Measurements from ENCODE around the gene OTUD5. TPM values are rescaled to one million over a fixed set of nuclear protein-coding genes. Genes with fewer than 3 reads are reported as not detected.

OTUD5 gene
- total RNA-seq, 3 donors from 2014 or later (not counting 1 experiment from before 2014, with no cell fraction given), result 92.2 to 106 (median 92.5) TPM

DNA sequence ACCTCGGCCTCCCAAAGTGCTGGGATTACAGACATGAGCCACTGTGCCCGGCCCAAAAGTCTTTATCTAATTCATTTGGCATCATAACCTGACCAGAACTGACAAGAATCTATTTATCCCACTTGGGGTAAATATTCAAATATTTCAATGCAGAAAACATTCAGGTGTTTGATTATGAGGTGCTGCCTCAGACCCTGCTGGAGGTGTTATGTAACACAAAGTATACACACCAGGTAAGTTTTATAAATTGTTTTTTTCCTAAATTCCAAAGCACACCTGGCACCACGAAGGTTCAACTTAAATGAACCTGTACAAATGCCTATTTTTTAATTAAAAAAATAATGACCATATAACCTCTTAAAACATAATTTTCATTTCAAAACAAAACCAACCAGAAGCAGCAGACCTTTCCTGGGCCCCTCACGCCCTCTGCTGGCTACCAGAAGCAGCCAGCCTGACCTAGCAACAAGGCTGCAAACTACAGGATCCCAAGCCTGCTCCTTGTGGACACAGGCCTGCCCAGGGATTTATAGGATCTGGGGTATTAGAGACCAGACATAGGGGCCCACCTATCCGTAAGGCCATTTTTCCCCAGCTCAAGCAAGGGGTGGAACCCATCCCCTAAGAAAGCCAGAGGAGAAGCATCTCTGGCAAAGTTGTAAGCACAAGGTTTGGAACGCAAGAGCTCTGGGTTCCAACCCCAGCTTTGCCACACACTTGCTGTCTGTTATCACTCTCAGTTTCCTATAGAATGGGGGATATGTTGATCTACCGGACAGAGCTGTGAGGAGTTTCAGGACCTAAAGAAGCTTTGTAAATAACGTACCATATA lies 11.7 kb downstream of the OTUD5 start:
- 55% methylated on average over 6 of the region's 8 CpGs for WGBS (ENCODE audit: insufficient coverage)
- no peaks in the 10 kb centered on the region for H3K9me3 ChIP-seq (ENCODE audit: control insufficient read depth, insufficient read depth, low read length)
- no peak overlapping the region for H3K4me3 ChIP-seq (ENCODE audit: low read length)
- peak; percentile 36 to 75 for DNase-seq
- Mint-ChIP-seq H3K27me3 (ENCODE audit: low read depth in 2 of 2) (peaks cover 0 to 6% of the 10 kb centered on the region in 2 donors), H3K36me3 (no peaks in the 10 kb centered on the region), H3K4me1 (peaks cover 29 to 42% of the 10 kb centered on the region in 2 donors), H3K27ac (peak overlapping the region; percentile 40 to 72), H3K9me3 (no peaks in the 10 kb centered on the region), H3K4me3 (no peak overlapping the region)
- intact Hi-C loops (cut with micrococcal nuclease), result loop anchor here (2.0 kb wide), 1 partner anchor 297 kb away; no protein-coding TSS in a partner anchor
- H3K27ac ChIP-seq (ENCODE audit: low read length), result no peak overlapping the region
- peak; percentile 59 to 72 (median 70) for ATAC-seq
- peaks cover 38% of the 10 kb centered on the region for H3K4me1 ChIP-seq (ENCODE audit: control insufficient read depth, insufficient read depth, low read length)
- TF ChIP-seq, protein P1, sequence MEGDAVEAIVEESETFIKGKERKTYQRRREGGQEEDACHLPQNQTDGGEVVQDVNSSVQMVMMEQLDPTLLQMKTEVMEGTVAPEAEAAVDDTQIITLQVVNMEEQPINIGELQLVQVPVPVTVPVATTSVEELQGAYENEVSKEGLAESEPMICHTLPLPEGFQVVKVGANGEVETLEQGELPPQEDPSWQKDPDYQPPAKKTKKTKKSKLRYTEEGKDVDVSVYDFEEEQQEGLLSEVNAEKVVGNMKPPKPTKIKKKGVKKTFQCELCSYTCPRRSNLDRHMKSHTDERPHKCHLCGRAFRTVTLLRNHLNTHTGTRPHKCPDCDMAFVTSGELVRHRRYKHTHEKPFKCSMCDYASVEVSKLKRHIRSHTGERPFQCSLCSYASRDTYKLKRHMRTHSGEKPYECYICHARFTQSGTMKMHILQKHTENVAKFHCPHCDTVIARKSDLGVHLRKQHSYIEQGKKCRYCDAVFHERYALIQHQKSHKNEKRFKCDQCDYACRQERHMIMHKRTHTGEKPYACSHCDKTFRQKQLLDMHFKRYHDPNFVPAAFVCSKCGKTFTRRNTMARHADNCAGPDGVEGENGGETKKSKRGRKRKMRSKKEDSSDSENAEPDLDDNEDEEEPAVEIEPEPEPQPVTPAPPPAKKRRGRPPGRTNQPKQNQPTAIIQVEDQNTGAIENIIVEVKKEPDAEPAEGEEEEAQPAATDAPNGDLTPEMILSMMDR (IDR thresholded peaks at IDR 0.05), result peak; percentile 71
- peaks cover 4% of the 10 kb centered on the region for H3K36me3 ChIP-seq (ENCODE audit: control insufficient read depth, insufficient read depth, low read length)
- no peaks in the 10 kb centered on the region for H3K27me3 ChIP-seq (ENCODE audit: control insufficient read depth, insufficient read depth, low read length)

DNA sequence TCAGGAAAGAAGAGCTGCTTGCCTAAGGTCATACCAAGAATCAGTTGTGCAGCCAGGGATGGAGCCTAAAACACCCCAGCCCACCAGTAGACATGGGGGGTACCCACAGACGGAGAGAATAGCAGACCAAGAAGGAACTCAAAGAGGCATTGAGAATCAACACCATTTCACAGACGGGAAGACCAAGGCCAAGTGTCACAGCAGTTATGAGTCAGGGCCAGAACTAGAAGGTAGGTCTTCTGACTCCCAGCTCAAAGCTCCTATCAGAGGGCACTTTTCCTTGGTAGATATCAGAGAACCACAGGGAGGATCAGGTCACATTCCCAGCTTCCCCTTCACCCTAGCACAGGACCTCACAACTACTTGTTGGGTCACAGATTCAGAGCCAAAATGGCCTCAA lies 14.5 kb downstream of the OTUD5 start:
- ATAC-seq (no peak), DNase-seq (no peak)
- TF ChIP-seq, protein P1 (IDR thresholded peaks at IDR 0.05), result no peak
- peaks cover 4% of the 10 kb centered on the region for H3K36me3 ChIP-seq (ENCODE audit: control insufficient read depth, insufficient read depth, low read length)
- Mint-ChIP-seq H3K36me3 (no peaks in the 10 kb centered on the region), H3K4me3 (no peak overlapping the region), H3K9me3 (no peaks in the 10 kb centered on the region), H3K4me1 (peaks cover 55 to 63% of the 10 kb centered on the region in 2 donors), H3K27ac (peak overlapping the region; percentile 82 to 87), H3K27me3 (ENCODE audit: low read depth in 2 of 2) (peaks cover 0 to 6% of the 10 kb centered on the region in 2 donors)
- WGBS (ENCODE audit: insufficient coverage), result 22% methylated on average over 2 of the region's 2 CpGs
- no peaks in the 10 kb centered on the region for H3K27me3 ChIP-seq (ENCODE audit: control insufficient read depth, insufficient read depth, low read length)
- H3K4me1 ChIP-seq (ENCODE audit: control insufficient read depth, insufficient read depth, low read length), result peaks cover 60% of the 10 kb centered on the region
- no peak overlapping the region for H3K4me3 ChIP-seq (ENCODE audit: low read length)
- no peaks in the 10 kb centered on the region for H3K9me3 ChIP-seq (ENCODE audit: control insufficient read depth, insufficient read depth, low read length)
- peak overlapping the region; percentile 15 for H3K27ac ChIP-seq (ENCODE audit: low read length)
- intact Hi-C loops (cut with micrococcal nuclease), result no loop called here

DNA sequence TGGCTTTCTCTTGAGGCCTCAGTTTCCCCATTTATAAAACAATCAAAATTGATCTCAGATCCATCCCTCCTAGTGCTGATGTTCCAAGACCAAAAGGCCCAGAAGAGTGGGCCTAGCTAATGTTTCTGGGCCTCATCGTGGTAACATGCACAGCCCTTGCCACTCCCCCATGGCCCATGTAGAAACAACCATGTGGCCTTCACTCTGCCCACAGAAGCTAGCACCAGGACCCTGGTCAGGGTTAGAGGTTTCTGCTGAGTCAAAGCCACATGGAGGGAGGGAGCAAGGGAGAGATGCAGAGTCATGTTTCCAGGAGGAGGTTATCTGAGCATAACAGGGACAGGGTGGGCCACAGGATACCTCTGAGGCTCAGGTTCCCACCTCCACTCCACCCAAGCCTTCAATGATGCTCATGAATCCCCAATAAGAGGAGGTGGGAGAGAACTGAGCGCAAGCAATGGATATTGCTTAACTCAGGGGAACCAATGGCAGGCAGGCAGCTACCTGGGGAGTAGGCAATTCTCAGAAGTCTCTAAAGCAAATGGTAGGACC lies 16.9 kb downstream of the OTUD5 start:
- WGBS (ENCODE audit: insufficient coverage), result 58% methylated on average over 2 of the region's 2 CpGs
- peaks cover 4% of the 10 kb centered on the region for H3K36me3 ChIP-seq (ENCODE audit: control insufficient read depth, insufficient read depth, low read length)
- peaks cover 0 to 6% of the 10 kb centered on the region in 2 donors for H3K27me3 Mint-ChIP-seq (ENCODE audit: low read depth in 2 of 2)
- H3K9me3 Mint-ChIP-seq, result no peaks in the 10 kb centered on the region
- no peak for DNase-seq
- intact Hi-C loops (cut with micrococcal nuclease), result no loop called here
- H3K4me1 Mint-ChIP-seq, result peaks cover 62 to 78% of the 10 kb centered on the region in 2 donors
- peaks cover 75% of the 10 kb centered on the region for H3K4me1 ChIP-seq (ENCODE audit: control insufficient read depth, insufficient read depth, low read length)
- no peaks in the 10 kb centered on the region for H3K27me3 ChIP-seq (ENCODE audit: control insufficient read depth, insufficient read depth, low read length)
- no peak for ATAC-seq
- H3K9me3 ChIP-seq (ENCODE audit: control insufficient read depth, insufficient read depth, low read length), result no peaks in the 10 kb centered on the region
- peak overlapping the region; percentile 95 to 97 for H3K27ac Mint-ChIP-seq
- TF ChIP-seq, protein P1 (IDR thresholded peaks at IDR 0.05), result no peak
- H3K4me3 Mint-ChIP-seq, result peak overlapping the region; percentile 61
- H3K27ac ChIP-seq (ENCODE audit: low read length), result peak overlapping the region; percentile 99
- no peak overlapping the region for H3K4me3 ChIP-seq (ENCODE audit: low read length)
- H3K36me3 Mint-ChIP-seq, result no peaks in the 10 kb centered on the region

Data from natural killer cell (primary cell).